H9 (cell line): ENCODE data around the gene NSUN7. TPM values are rescaled to one million over a fixed set of nuclear protein-coding genes. Genes with fewer than 3 reads are reported as not detected.
"Not testable (repeated sequence)": the region's sequence is repeated elsewhere in the genome, so short reads cannot be mapped to it uniquely, and the experiment has no call there.

Experiments used
- DNase-seq: peaks from one replicate; pipeline ENCODE4 v3.0.0-alpha.2; 2017
- H2AFZ ChIP-seq: one replicate; pipeline ENCODE4 v1.6.1; 2013; ENCODE audit warnings: mild to moderate bottlenecking, low read length, control low read depth, moderate library complexity
- H2AK5ac ChIP-seq: 2 replicates; pipeline ENCODE4 v1.6.1; 2013; ENCODE audit warnings: low read length, control low read depth, mixed read lengths; ENCODE audit not compliant: insufficient read length
- H2BK120ac ChIP-seq: one replicate; pipeline ENCODE4 v1.6.1; 2013; ENCODE audit warnings: low read depth, mild to moderate bottlenecking, low read length, control low read depth, inconsistent platforms; ENCODE audit not compliant: poor library complexity, severe bottlenecking
- H2BK12ac ChIP-seq: 2 replicates; pipeline ENCODE4 v1.6.1; 2013; ENCODE audit warnings: low read length, control low read depth, mixed read lengths, low read depth; ENCODE audit not compliant: insufficient read length
- H2BK15ac ChIP-seq: 2 replicates; pipeline ENCODE4 v1.6.1; 2013; ENCODE audit warnings: low read depth, low read length, control low read depth
- H2BK20ac ChIP-seq: one replicate; pipeline ENCODE4 v1.6.1; 2013; ENCODE audit warnings: low read depth, mild to moderate bottlenecking, low read length, control low read depth, inconsistent platforms; ENCODE audit not compliant: poor library complexity, severe bottlenecking
- H2BK5ac ChIP-seq: 2 replicates; pipeline ENCODE4 v1.6.1; 2013; ENCODE audit warnings: low read length, control low read depth, mixed read lengths; ENCODE audit not compliant: insufficient read length
- H3K14ac ChIP-seq: 2 replicates; pipeline ENCODE4 v1.6.1; 2013; ENCODE audit warnings: low read length, control low read depth; ENCODE audit not compliant: insufficient read depth
- H3K18ac ChIP-seq: 2 replicates; pipeline ENCODE4 v1.6.1; 2013; ENCODE audit warnings: low read depth, mild to moderate bottlenecking, mixed read lengths, low read length, control low read depth; ENCODE audit not compliant: insufficient read length
- H3K23ac ChIP-seq: 2 replicates; pipeline ENCODE4 v1.6.1; 2013; ENCODE audit warnings: low read length, control low read depth, mixed read lengths, low read depth; ENCODE audit not compliant: insufficient read length
- H3K23me2 ChIP-seq: 2 replicates; pipeline ENCODE4 v1.6.1; 2013; ENCODE audit warnings: low read depth, mild to moderate bottlenecking, mixed read lengths, low read length, control low read depth; ENCODE audit not compliant: insufficient read length, poor library complexity, severe bottlenecking
- H3K27ac ChIP-seq: 2 replicates; pipeline ENCODE4 v1.5.1; 2013; ENCODE audit warnings: low read length, control low read depth, mixed read lengths, low read depth; ENCODE audit not compliant: insufficient read length
- H3K27me3 ChIP-seq: 2 replicates; pipeline ENCODE4 v1.6.1; 2013; ENCODE audit warnings: low read length, control low read depth, inconsistent platforms; ENCODE audit not compliant: insufficient read depth
- H3K4ac ChIP-seq: 2 replicates; pipeline ENCODE4 v1.6.1; 2013; ENCODE audit warnings: low read depth, mild to moderate bottlenecking, control low read depth, inconsistent platforms, low read length, moderate library complexity
- H3K4me1 ChIP-seq: 2 replicates; pipeline ENCODE4 v1.6.1; 2013; ENCODE audit warnings: low read length, control low read depth, inconsistent platforms; ENCODE audit not compliant: insufficient read depth
- H3K4me2 ChIP-seq: 2 replicates; pipeline ENCODE4 v1.6.1; 2013; ENCODE audit warnings: low read length, control low read depth, mixed read lengths; ENCODE audit not compliant: insufficient read length, insufficient read depth
- H3K56ac ChIP-seq: 2 replicates; pipeline ENCODE4 v1.6.1; 2013; ENCODE audit warnings: low read depth, mild to moderate bottlenecking, mixed read lengths, low read length, control low read depth; ENCODE audit not compliant: insufficient read length
- H3K79me1 ChIP-seq: 2 replicates; pipeline ENCODE4 v1.6.1; 2013; ENCODE audit warnings: low read depth, mild to moderate bottlenecking, moderate library complexity, low read length, control low read depth, inconsistent platforms; ENCODE audit not compliant: insufficient read depth, poor library complexity, severe bottlenecking
- H3K79me2 ChIP-seq: 2 replicates; pipeline ENCODE4 v1.6.1; 2013; ENCODE audit warnings: low read length, control low read depth, inconsistent platforms; ENCODE audit not compliant: insufficient read depth
- H3K9ac ChIP-seq: 2 replicates; pipeline ENCODE4 v1.6.1; 2013; ENCODE audit warnings: low read length, control low read depth, mixed read lengths; ENCODE audit not compliant: insufficient read length; ENCODE audit errors: extremely low read depth
- H3K9me3 ChIP-seq: one replicate; pipeline ENCODE4 v1.6.1; 2013; ENCODE audit warnings: low read depth, low read length, inconsistent platforms; ENCODE audit not compliant: control insufficient read depth
- H3T11ph ChIP-seq: one replicate; pipeline ENCODE4 v1.6.1; 2013; ENCODE audit warnings: mild to moderate bottlenecking, low read length, control low read depth, inconsistent platforms
- H4K20me1 ChIP-seq: one replicate; pipeline ENCODE4 v1.6.1; 2013; ENCODE audit not compliant: control insufficient read depth, insufficient read length, insufficient read depth
- H4K5ac ChIP-seq: 2 replicates; pipeline ENCODE4 v1.6.1; 2013; ENCODE audit warnings: low read depth, mild to moderate bottlenecking, mixed read lengths, low read length, control low read depth; ENCODE audit not compliant: insufficient read length
- H4K8ac ChIP-seq: replicated peaks from 2 replicates; pipeline ENCODE4 v1.6.1; 2013; ENCODE audit warnings: low read length, control low read depth, mixed read lengths, low read depth; ENCODE audit not compliant: insufficient read length
- H4K91ac ChIP-seq: 2 replicates; pipeline ENCODE4 v1.6.1; 2013; ENCODE audit warnings: low read depth, mild to moderate bottlenecking, moderate library complexity, mixed read lengths, low read length, control low read depth; ENCODE audit not compliant: insufficient read length
- H3K27ac Mint-ChIP-seq, 3 experiments: 2 replicates in 2 of 3; 3 replicates in 1 of 3; pipeline ENCODE4 v1.8.0; 2020 to 2021; ENCODE audit warnings: mixed read lengths in 3 of 3, mild to moderate bottlenecking in 1 of 3, moderate library complexity in 1 of 3
- H3K27me3 Mint-ChIP-seq: 2 replicates; pipeline ENCODE4 v1.8.0; 2021; ENCODE audit warnings: low read depth, mild to moderate bottlenecking, moderate library complexity, mixed read lengths
- H3K36me3 Mint-ChIP-seq, 3 experiments: 2 replicates in 2 of 3; 3 replicates in 1 of 3; pipeline ENCODE4 v1.8.0; 2020 to 2021; ENCODE audit warnings: low read depth in 3 of 3, mixed read lengths in 3 of 3; ENCODE audit not compliant: insufficient read depth in 1 of 3
- H3K4me1 Mint-ChIP-seq, 2 experiments: 2 replicates each; pipeline ENCODE4 v1.8.0; 2020; ENCODE audit warnings: mixed read lengths in 2 of 2
- H3K4me3 Mint-ChIP-seq, 2 experiments: 2 replicates in 1 of 2; 3 replicates in 1 of 2; pipeline ENCODE4 v1.8.0; 2020 to 2021; ENCODE audit warnings: mild to moderate bottlenecking in 2 of 2, mixed read lengths in 2 of 2, moderate library complexity in 1 of 2
- H3K9me3 Mint-ChIP-seq, 2 experiments: 2 replicates in 1 of 2; 3 replicates in 1 of 2; pipeline ENCODE4 v1.8.0; 2020; ENCODE audit warnings: mild to moderate bottlenecking in 2 of 2, mixed read lengths in 2 of 2, moderate library complexity in 1 of 2
- WGBS: extraction: QIAGEN DNeasy Blood & Tissue Kit; methylation state at CpG from one replicate; pipeline ENCODE4 v1.1.7; 2013; ENCODE audit warnings: missing lambda C conversion rate, low lambda C conversion rate, mixed read lengths; ENCODE audit not compliant: insufficient read length; ENCODE audit errors: extremely low coverage; 5-methylcytosine and 5-hydroxymethylcytosine counted together
- total RNA-seq: library from RNA; stranded (reverse); gene quantifications from 2 replicates; pipeline ENCODE4 v1.2.1, GENCODE V29; 2021
- TF ChIP-seq, protein P1 (sequence below): fragments of 200-600 bp; sonication (generic); conservative IDR thresholded peaks from 3 replicates; pipeline ENCODE4 v1.8.0; 2021; ENCODE audit warnings: antibody characterized with exemption, mild to moderate bottlenecking

Gene NSUN7
- total RNA-seq, 1 experiment from 2014 or later: 15.9 TPM

DNA sequence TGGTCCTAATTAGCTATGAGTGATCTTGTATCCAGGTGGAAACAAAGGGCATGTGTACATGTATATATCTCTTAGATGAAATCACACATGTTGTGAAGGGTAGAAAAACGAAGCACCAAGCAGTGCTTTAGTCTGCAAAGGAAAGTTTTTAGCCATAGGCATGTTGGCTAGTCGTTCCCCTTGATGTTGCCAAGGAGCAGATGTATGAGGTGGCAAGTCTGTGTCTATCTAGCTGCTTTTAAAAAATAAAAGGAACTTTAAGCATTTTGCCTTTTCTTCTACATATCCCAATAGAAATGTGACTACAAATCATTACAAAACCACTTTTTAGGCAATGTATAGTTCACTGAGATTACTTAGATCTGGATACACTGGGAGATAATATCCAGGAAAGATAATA is 63.1 kb downstream of the NSUN7 start:
- H2BK15ac ChIP-seq: no peak overlapping the region
- no peak overlapping the region for H3K4me2 ChIP-seq
- H3K79me1 ChIP-seq: no peaks in the 10 kb centered on the region
- Mint-ChIP-seq H3K9me3 (no peaks in the 10 kb centered on the region), H3K27ac (peak overlapping the region in 2 of 3 experiments; percentile 53 to 77; a peak in 3 of 7 replicates), H3K4me3 (no peak overlapping the region), H3K4me1 (peaks cover 4 to 9% of the 10 kb centered on the region in 2 experiments), H3K36me3 (peaks cover 3 to 23% (median 18%) of the 10 kb centered on the region in 3 experiments; a peak in 5 of 7 replicates), H3K27me3 (no peaks in the 10 kb centered on the region)
- no peak overlapping the region for H3K18ac ChIP-seq
- no peak overlapping the region for H3K27ac ChIP-seq
- no peak for DNase-seq
- no peak overlapping the region for H2BK120ac ChIP-seq
- H4K8ac ChIP-seq: no peak overlapping the region
- TF ChIP-seq, protein P1, sequence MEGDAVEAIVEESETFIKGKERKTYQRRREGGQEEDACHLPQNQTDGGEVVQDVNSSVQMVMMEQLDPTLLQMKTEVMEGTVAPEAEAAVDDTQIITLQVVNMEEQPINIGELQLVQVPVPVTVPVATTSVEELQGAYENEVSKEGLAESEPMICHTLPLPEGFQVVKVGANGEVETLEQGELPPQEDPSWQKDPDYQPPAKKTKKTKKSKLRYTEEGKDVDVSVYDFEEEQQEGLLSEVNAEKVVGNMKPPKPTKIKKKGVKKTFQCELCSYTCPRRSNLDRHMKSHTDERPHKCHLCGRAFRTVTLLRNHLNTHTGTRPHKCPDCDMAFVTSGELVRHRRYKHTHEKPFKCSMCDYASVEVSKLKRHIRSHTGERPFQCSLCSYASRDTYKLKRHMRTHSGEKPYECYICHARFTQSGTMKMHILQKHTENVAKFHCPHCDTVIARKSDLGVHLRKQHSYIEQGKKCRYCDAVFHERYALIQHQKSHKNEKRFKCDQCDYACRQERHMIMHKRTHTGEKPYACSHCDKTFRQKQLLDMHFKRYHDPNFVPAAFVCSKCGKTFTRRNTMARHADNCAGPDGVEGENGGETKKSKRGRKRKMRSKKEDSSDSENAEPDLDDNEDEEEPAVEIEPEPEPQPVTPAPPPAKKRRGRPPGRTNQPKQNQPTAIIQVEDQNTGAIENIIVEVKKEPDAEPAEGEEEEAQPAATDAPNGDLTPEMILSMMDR: no peak
- no CpG with 5 or more reads among the region's 2 CpGs for WGBS
- H3K79me2 ChIP-seq: no peaks in the 10 kb centered on the region
- no peak overlapping the region for H4K5ac ChIP-seq
- no peak overlapping the region for H2BK12ac ChIP-seq
- H4K91ac ChIP-seq: no peak overlapping the region
- H2BK5ac ChIP-seq: no peak overlapping the region
- no peaks in the 10 kb centered on the region for H3K27me3 ChIP-seq
- no peaks in the 10 kb centered on the region for H3K9me3 ChIP-seq
- H3K9ac ChIP-seq: no peak overlapping the region
- H2AK5ac ChIP-seq: no peak overlapping the region
- H2AFZ ChIP-seq: no peak overlapping the region
- H3K56ac ChIP-seq: no peak overlapping the region
- no peak overlapping the region for H3K14ac ChIP-seq
- no peaks in the 10 kb centered on the region for H3K23me2 ChIP-seq
- H2BK20ac ChIP-seq: no peak overlapping the region
- H3K23ac ChIP-seq: no peak overlapping the region
- peaks cover 2% of the 10 kb centered on the region; the same call in 1 of the 2 replicates for H3K4me1 ChIP-seq
- no peak overlapping the region for H3K4ac ChIP-seq
- H3T11ph ChIP-seq: no peak overlapping the region
- H4K20me1 ChIP-seq: no peaks in the 10 kb centered on the region

DNA sequence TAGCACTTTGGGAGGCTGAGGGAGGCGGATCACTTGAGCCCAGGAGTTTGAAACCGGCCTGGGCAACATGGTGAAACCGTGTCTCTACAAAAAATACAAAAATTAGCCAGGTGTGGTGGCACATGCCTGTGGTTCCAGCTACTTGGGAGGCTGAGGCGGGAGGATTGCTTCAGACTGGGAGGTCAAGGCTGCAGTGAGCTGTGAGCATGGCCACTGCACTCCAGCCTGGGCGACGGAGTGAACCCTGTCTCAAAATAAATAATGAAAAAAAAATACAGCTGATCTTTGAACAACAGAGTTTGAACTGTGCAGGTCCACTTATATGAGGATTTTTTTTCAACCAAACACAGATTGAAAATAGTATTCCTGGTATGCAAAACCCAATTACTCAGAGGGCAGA is 67.4 kb downstream of the NSUN7 start:
- not testable (repeated sequence) for H2BK120ac ChIP-seq, H3K27ac Mint-ChIP-seq, H3K79me1 ChIP-seq, H3K4me2 ChIP-seq, H2AFZ ChIP-seq, H3K18ac ChIP-seq, H4K5ac ChIP-seq, H2BK5ac ChIP-seq, H3K27me3 Mint-ChIP-seq, H3T11ph ChIP-seq, H3K27me3 ChIP-seq, H2BK20ac ChIP-seq, H3K9ac ChIP-seq, H4K91ac ChIP-seq, H2AK5ac ChIP-seq, H3K23ac ChIP-seq, H2BK12ac ChIP-seq, H3K27ac ChIP-seq, H3K4me3 Mint-ChIP-seq, H3K56ac ChIP-seq, H4K8ac ChIP-seq, H3K23me2 ChIP-seq, H3K9me3 ChIP-seq, H4K20me1 ChIP-seq, H3K79me2 ChIP-seq, H3K4me1 Mint-ChIP-seq, DNase-seq, H2BK15ac ChIP-seq, H3K9me3 Mint-ChIP-seq, H3K14ac ChIP-seq, H3K4ac ChIP-seq, H3K4me1 ChIP-seq
- peaks cover 23 to 47% (median 36%) of the 10 kb centered on the region in 3 experiments; a peak in 6 of 7 replicates for H3K36me3 Mint-ChIP-seq
- no CpG with 5 or more reads among the region's 6 CpGs for WGBS
